ENCODE data around the gene TM4SF20.
A peak's percentile ranks its signal among the peaks of the same experiment; 100 is the strongest.
"Not testable (repeated sequence)": the region's sequence is repeated elsewhere in the genome, so short reads cannot be mapped to it uniquely, and the experiment has no call there.

Gene TM4SF20

GRCh38 chr2:227398684-227399670 is 19.9 kb upstream of the TM4SF20 start:
- no peak for DNase-seq

DNA sequence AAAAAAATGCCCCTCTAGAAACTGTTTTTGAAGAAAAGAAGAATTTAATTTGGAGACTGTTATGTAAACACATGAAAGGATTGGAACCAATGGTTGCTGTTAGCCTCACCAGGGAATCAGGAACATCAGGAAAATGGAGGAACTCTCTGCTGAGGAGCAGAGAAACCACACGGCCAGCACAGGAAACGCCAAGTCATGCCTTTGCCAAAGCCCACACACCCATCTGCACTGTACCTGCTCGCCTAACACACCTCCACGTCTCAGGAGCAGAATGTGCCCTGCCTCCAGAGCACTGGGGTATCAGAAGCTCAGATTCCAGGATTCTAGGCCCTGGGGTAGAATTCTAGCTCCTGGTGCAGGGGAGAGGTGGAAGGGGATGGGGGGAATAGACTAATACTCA is 18.5 kb upstream of the TM4SF20 start:
- DNase-seq: peak in 1 of 2 donors; percentile 25

DNA sequence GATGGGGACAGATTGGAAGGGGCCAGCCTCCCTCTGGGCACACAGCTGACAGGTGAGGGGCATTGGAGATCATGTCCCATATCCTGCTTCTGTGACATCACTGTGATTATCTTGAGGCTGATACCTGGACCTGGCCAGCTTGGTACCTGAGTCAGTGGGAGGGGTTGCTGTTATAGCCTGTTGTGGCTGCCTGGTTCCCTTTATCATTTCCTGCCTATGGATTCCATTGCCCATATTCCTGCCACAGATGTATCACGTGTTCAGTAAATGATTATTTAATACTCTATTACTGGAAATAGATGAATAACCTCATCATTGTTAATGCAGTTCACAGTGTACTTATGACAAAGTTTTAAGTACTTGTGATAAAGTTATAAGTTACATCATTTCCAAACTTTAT is 16.4 kb upstream of the TM4SF20 start:
- no peak for DNase-seq

DNA sequence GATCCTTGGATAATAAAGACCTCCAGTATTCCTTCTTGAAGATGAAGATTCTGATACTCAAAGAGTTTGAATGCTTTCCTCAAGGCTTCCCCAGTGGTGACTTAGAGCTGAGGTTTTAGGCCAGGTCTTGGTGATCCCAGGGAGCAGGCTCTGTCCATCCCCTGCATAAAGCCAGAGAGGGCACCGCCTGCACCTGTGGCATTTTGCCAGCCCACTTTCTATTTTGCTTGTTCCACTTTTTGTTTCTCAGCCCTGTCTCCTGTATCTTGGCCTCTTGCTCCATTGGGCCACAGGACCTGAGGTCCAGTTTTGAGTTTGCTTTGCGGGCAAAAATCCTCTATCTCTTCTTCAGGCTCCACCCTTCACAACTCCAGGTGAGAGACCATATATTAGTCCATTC is 15.3 kb upstream of the TM4SF20 start:
- no peak for DNase-seq

DNA sequence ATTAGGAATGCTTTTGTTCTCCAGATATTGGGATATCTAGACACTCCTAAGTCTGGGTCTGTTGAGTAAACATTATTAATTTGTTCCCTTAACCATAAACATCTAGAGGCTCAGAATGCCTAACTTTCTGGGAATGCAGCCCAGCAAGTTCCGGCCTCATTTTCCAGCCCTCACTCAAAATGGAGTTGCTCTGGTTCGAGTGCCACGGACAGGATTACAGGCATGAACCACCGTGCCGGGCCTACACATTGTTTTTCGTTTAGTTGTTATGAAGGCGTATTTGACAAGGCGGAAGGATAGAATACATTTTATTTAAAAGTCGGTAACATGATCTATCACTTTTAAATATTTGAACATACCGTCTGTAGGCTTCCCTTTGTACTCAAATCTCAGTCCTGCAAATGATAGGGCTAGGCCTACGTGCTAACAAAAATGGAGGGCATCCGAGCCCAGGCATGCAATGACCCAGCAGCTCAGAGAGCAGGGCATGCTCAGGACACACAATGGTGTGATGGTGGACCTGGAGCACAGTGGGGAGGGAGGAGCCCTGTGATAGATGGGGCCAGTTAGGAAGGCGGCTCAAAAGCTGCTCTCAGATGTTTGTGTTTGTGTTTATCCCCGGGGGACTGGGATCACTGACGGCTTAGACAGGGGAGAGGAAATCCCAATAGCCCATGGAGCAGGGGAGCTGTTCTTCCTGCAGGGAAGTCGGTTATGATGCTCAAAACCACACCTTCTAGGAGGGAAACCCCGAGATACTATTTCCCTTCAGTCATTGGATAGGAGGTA is 11.6 kb upstream of the TM4SF20 start:
- DNase-seq: no peak

DNA sequence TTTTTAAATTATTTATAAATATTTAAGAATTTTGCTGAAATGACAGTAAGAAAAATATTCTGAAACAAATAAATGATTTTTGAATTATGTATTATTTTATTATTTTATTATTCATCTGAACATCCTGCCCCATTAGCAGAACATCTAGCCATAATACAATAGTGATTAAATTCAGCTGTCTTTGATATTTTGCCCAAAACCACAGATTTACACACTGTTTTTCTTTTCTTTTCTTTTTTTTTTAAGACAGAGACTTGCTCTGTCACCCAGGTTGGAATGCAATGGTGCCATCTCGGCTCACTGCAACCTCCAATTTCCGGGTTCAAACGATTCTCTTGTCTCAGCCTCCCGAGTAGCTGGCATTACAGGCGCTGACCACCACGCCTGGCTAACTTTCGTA is 10.6 kb upstream of the TM4SF20 start:
- no peak for DNase-seq

- no peak for DNase-seq
Measured at GRCh38 chr2:227389231-227389630, 10.1 kb upstream of the TM4SF20 start.

DNA sequence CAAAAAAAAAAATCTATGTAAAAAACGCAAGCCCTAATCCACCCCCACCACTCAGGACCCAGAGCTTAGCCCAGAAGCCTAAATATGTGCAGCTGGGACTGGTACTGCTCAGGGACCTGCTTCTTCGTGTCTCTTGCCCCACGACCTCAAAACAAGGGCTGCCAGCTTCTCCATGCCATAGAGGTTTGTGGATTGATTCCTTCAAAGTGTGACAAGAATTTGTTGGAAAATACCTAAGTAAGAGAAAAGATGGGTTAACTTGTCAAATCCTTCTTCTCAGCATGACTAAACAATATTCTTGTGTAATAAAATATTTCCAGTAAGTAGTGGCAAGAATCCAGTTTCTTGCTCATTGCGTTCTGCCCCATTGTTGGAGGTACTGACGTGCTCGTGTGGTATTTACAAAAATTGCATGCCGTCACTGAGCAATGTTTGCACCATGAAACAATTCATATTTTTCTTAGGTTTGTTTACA is 9.5 kb upstream of the TM4SF20 start:
- peak; percentile 38 to 67 for DNase-seq

- not testable (repeated sequence) for DNase-seq
Measured at GRCh38 chr2:227387583-227387982, 8.5 kb upstream of the TM4SF20 start, which contains the start of gene SCYGR1. Gene SCYGR1 (minus strand): TSS chr2:227387949. CDS start chr2:227387949, 0 bp downstream.

- DNase-seq: no peak
Measured at GRCh38 chr2:227386630-227387029, 7.5 kb upstream of the TM4SF20 start.

DNA sequence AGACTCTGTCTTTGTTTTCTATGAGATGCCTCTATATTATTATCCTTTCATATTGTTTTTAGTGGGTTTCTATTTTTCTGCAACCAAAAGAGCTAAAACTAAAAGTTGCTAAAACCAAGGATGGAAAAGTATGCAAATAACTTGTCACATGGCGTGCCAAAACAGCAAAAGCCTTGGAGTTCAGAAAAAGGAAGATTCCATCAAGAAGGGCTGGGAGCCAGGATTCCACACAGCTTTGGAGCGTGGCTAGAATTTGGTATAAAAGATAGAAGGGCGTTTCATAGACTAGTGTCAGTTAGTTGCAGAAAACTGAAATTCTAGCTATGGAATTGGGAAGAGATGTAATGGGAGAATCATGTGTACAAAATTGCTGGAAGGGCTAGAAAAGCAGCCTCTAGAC is 4.6 kb upstream of the TM4SF20 start:
- DNase-seq: no peak

DNA sequence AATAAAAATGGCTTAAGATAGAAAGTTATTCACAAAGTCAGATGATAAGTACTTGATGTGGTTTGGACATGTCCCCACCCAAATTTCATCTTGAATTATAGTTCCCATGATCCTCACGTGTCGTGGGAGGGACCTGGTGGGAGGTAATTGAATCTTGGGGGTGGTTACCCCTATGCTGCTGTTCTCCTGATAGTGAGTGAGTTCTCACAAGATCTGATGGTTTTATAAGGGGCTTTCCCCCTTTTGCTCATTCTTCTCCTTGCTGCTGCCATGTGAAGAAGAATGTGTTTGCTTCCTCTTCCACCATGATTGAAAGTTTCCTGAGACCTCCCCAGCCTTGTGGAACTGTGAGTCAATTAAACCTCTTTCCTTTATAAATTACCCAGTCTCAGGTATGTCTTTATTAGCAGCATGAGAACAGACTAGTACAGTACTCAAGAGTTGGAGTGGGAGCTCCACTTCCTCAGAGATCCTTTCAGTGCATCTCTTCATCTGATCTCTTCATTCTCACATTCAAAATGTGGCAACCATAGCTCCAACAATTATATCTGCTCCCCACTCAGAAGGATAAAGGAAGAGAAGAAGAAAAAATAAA is 3.2 kb upstream of the TM4SF20 start:
- DNase-seq: not testable (repeated sequence)

DNA sequence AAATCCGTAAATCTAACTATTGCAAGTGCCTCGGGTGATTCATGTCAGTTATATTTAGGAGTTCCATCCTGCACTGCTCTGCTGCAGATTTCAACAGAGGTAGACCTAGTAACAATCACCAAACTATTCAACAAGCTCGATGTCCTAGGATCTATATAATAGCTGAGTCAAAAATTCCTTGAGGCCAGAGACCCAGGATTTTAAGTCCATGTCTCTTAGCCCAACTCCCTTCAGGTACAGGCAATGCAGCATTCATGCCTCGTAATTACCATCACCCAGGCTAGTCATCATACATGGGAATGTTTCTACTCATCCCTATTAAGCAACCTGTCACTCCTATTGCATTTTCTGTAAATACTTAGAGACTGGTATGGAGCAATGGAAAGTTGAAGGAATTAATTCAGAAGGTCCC is 729 bp downstream of the TM4SF20 start:
- DNase-seq: no peak

GRCh38 chr2:227377467-227378351 is 1.4 kb downstream of the TM4SF20 start:
- DNase-seq: no peak

- DNase-seq: no peak
Measured at GRCh38 chr2:227376656-227377396, 2.3 kb downstream of the TM4SF20 start.

DNA sequence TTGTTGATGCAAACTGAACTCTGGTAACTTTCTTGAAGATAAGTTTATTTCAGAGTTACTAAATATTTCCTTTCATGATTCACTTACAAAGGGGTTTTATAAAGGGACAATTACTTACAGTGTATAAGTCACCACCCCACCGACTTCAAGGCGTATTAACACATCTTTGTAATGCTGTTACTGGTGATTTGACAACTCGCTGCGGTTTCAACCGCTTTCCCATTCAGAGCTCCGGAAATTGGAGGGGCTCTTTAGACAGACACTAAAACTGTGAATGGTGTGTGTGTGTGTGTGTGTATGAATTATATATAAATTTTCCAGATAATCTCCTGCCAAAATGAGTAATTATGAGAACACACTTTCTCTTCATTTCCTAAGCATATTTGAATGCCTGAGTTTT is 4.9 kb downstream of the TM4SF20 start:
- no peak for DNase-seq

GRCh38 chr2:227373389-227373788 is 5.7 kb downstream of the TM4SF20 start:
- DNase-seq: no peak

- peak; percentile 86 to 87 for DNase-seq
Measured at GRCh38 chr2:227370791-227371312, 8.3 kb downstream of the TM4SF20 start.

- DNase-seq: peak; percentile 33 to 52
Measured at GRCh38 chr2:227370092-227370491, 9.0 kb downstream of the TM4SF20 start.

DNA sequence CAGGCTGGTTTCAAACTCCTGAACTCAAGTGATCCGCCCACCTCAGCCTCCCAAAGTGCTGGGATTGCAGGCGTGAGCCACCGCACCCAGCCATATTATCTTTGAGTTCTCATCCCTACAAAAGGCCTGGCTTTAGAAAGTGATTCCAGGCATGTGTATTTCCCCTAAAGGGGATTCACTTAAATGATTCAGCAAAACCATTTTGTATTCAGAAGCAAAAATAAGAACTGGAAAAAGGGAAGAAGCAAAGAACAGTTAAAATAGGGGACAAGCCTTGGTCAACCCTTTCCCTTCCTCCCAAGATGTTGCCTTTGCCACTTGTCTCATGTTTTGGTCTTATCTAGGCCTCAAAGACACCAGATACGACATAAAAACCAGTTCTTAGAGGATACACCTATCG is 10.5 kb downstream of the TM4SF20 start:
- peak; percentile 18 to 54 for DNase-seq

DNA sequence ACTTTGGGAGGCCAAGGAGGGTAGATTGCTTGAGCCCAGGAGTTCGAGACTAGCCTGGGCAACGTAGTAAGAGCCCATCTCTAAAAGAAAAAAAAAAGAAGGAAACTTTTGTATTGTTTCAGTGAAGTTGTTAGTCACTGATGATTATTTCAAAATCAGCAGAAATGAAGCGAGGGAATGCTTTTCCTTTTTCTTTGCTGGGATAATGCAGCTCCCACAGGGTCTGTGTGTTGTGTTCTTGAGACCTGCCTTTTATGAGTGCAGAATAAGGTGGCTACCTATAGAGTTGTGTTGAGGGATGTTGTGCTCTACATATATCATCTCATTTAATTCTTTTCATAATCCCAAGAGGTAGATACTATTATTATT is 11.7 kb downstream of the TM4SF20 start:
- no peak for DNase-seq
